ENCODE measurements around the gene WARS2.
"Not testable (repeated sequence)": the region's sequence is repeated elsewhere in the genome, so short reads cannot be mapped to it uniquely, and the experiment has no call there.

The WARS2 gene

GRCh38 chr1:119140177-119141019, at the start of gene WARS2:
Gene WARS2, minus strand, starts transcription at chr1:119140653. Its CDS starts 9 bp downstream, at chr1:119140644.
- in situ Hi-C loops (cut with MboI; ENCODE audit: low sequenced_read_pairs): no loop called here

GRCh38 chr1:119188926-119189325, 48.5 kb upstream of the WARS2 start:
- in situ Hi-C loops (cut with MboI; ENCODE audit: low sequenced_read_pairs): no loop called here

DNA sequence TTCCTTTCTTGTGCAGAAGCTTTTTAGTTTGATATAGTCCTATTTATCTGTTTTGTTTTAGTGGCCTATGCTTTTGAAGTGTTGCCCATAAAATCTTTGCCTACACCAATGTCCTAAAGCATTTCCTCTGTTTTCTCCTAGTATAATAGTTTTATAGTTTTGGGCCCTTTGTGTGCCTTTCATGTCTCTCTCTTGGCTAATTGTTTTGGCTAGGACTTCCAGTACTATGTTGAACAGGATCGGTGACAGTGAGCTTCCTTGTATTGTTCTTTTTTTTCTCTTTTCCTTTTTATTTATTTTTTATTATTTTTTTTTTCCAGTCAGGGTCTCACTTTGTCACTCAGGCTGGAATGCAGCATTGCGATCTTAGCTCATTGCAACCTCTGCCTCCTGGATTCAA, 47.0 kb upstream of the WARS2 start:
- in situ Hi-C loops (cut with MboI; ENCODE audit: low sequenced_read_pairs): no loop called here

DNA sequence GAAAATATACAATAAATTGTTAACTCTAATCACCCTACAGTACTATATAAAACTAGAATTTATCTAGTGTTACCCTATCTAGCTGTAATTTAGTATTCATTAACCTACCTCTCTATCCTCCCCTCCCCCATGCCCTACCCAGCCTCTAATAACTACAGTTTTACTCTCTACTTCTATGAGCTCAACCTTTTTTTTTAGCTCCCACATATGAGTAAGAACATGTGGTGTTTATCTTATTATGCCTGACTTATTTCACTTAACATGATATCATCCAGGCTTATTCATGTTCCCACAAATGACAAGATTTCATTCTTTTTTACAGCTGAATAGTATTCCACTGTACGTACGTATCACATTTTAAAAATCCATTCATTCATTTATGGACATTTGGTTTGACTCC, 46.0 kb upstream of the WARS2 start:
- in situ Hi-C loops (cut with MboI; ENCODE audit: low sequenced_read_pairs): no loop called here

DNA sequence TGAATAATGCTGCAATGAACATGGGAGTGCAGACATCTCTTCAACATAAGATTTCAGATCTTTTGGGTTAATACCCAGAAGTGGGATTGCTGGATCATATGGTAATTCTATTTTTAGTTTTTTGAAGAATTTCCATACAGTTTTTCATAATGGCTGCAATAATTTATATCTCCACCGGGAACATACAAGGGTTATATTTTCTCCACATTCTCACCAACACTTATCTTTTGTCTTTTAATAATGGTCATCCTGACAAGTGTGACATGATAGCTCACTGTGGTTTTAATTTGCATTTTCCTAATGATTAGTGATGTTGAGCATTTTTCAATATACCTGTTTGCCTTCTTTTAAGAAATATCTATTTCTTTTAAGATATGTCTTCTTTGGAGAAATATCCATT, 44.5 kb upstream of the WARS2 start:
- in situ Hi-C loops (cut with MboI; ENCODE audit: low sequenced_read_pairs): no loop called here

GRCh38 chr1:119181218-119181617, 40.8 kb upstream of the WARS2 start:
- in situ Hi-C loops (cut with MboI; ENCODE audit: low sequenced_read_pairs): no loop called here

GRCh38 chr1:119179051-119179450, 38.6 kb upstream of the WARS2 start:
- in situ Hi-C loops (cut with MboI; ENCODE audit: low sequenced_read_pairs): no loop called here

DNA sequence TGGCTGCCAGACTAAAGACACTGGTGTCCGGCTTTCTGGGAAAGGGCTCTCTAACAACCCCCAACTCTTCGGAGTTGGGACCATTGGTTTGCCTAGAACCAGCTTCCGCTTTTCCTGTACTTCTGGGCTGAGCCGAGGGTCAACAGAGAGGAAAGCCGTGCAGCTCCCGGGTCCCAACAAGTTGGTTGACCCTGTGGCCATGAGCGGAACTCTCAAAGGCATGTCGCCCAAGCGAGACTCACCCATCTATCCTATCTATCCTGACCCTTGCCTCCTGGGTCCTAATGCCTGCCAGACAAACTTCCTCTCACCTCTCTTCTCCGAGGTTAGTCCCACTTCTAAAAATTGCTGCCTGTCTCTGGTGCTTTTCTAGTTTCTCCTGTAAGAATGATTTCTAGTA, 32.5 kb upstream of the WARS2 start:
- in situ Hi-C loops (cut with MboI; ENCODE audit: low sequenced_read_pairs): not testable (repeated sequence)

DNA sequence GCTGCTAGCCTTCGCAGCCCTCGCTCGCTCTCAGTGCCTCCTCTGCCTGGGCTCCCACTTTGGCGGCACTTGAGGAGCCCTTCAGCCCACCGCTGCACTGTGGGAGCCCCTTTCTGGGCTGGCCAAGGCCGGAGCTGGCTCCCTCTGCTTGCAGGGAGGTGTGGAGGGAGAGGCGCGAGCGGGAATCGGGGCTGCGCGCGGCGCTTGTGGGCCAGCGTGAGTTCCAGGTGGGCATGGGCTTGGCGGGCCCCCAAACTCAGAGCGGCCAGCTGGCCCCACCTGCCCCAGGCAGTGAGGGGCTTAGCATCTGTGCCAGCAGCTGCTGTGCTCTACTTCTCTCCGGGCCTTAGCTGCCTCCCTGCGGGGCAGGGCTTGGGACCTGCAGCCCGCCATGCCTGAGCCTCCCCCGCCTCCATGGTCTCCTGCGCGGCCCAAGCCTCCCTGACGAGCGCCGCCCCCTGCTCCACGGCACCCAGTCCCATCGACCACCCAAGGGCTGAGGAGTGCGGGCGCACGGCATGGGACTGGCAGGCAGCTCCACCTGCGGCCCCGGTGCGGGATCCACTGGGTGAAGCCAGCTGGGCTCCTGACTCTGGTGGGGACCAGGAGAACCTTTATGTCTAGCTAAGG, 31.0 kb upstream of the WARS2 start:
- in situ Hi-C loops (cut with MboI; ENCODE audit: low sequenced_read_pairs): not testable (repeated sequence)

- in situ Hi-C loops (cut with MboI; ENCODE audit: low sequenced_read_pairs): no loop called here
Measured at GRCh38 chr1:119163396-119163795, 22.9 kb upstream of the WARS2 start.

GRCh38 chr1:119160866-119161265, 20.4 kb upstream of the WARS2 start:
- in situ Hi-C loops (cut with MboI; ENCODE audit: low sequenced_read_pairs): no loop called here

GRCh38 chr1:119160409-119160808, 20.0 kb upstream of the WARS2 start:
- in situ Hi-C loops (cut with MboI; ENCODE audit: low sequenced_read_pairs): no loop called here

DNA sequence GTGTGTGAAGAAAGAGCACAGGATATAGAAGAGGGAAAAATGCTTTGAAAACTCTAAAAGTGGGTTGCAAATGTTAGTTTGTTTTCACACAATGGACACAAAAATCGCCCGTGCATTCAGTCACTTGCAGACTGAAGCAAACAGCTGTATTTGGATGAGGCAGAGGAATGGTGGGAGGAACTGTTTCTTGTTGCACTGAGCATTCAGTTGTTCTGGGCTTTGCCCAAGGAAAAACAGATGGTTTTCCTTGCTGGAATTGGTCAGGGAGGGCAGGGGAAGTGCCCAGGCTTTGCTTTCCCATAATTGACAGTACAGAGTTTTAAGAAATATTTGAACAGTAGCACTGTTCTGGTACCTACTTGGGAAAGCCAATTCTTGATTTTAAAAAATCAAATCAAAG, 19.5 kb upstream of the WARS2 start:
- in situ Hi-C loops (cut with MboI; ENCODE audit: low sequenced_read_pairs): no loop called here

GRCh38 chr1:119159111-119159510, 18.7 kb upstream of the WARS2 start:
- in situ Hi-C loops (cut with MboI; ENCODE audit: low sequenced_read_pairs): no loop called here

DNA sequence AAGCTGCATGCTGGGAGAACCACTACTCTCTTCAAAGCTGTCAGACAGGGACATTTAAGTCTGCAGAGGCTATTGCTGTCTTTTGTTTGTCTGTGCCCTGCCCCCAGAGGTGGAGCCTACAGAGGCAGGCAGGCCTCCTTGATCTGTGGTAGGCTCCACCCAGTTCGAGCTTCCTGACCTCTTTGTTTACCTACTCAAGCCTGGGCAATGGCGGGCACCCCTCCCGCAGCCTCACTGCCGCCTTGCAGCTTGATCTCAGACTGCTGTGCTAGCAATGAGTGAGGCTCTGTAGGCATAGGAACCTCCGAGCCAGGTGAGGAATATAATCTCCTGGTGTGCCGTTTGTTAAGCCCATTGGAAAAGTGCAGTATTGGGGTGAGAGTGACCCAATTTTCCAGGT, 16.3 kb upstream of the WARS2 start:
- in situ Hi-C loops (cut with MboI; ENCODE audit: low sequenced_read_pairs): not testable (repeated sequence)

- in situ Hi-C loops (cut with MboI; ENCODE audit: low sequenced_read_pairs): not testable (repeated sequence)
Measured at GRCh38 chr1:119155069-119155468, 14.6 kb upstream of the WARS2 start.

GRCh38 chr1:119150150-119150549, 9.7 kb upstream of the WARS2 start:
- in situ Hi-C loops (cut with MboI; ENCODE audit: low sequenced_read_pairs): no loop called here

DNA sequence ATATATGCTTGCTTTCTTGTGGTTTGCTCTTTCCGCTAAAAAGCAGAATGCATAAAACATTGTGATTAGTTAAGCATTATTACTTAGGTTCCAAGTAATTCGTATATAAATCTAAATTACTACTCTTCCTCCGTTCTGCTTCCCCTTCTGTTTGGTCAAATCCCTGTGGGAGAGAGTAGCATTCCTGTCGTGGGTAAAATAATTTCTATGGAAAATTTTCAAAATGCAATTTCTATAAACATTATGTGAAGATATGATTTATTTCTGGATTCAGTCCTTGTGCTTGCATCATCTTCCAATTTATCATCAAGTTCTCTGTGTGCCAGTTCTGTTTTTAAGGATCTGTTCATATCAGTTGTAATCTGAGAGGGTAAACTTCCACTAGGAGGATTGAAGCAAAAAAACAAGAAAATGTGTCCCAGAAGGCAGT, 7.2 kb upstream of the WARS2 start:
- in situ Hi-C loops (cut with MboI; ENCODE audit: low sequenced_read_pairs): no loop called here

GRCh38 chr1:119146466-119146865, 6.0 kb upstream of the WARS2 start:
- in situ Hi-C loops (cut with MboI; ENCODE audit: low sequenced_read_pairs): no loop called here

DNA sequence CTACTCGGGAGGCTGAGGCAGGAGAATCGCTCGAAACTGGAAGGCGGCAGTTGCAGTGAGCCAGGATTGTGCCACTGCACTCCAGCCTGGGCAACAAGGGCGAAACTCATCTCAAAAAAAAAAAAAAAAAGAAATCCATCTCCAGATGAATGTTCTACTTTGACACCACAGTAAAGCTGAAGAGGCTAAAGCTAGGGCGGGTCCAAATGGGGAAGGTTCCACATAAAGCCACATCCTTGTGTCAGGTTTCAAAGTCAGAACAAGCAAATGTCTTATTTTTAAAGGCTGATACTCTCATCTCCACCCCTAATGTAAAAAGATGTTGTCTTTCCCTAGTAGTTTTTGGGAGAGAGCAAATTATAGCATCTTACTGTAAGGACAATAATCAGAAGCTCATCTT, 4.4 kb upstream of the WARS2 start:
- in situ Hi-C loops (cut with MboI; ENCODE audit: low sequenced_read_pairs): no loop called here

- in situ Hi-C loops (cut with MboI; ENCODE audit: low sequenced_read_pairs): no loop called here
Measured at GRCh38 chr1:119143706-119144105, 3.3 kb upstream of the WARS2 start.

GRCh38 chr1:119141660-119142059, 1.2 kb upstream of the WARS2 start:
- in situ Hi-C loops (cut with MboI; ENCODE audit: low sequenced_read_pairs): no loop called here

Data from HL-60/S4 treated with retinoic acid at 250 ng/mL for 4 days and 3 days (cell line).